ENCODE data around the gene STAT4.

Gene STAT4

GRCh38 chr2:191176305-191176704 is 25.5 kb upstream of the STAT4 start:
- no peak for DNase-seq (ENCODE audit: low read depth)
- no peak overlapping the region for H3K4me3 ChIP-seq (ENCODE audit: low read depth, low read length)
- TF ChIP-seq, protein P1, sequence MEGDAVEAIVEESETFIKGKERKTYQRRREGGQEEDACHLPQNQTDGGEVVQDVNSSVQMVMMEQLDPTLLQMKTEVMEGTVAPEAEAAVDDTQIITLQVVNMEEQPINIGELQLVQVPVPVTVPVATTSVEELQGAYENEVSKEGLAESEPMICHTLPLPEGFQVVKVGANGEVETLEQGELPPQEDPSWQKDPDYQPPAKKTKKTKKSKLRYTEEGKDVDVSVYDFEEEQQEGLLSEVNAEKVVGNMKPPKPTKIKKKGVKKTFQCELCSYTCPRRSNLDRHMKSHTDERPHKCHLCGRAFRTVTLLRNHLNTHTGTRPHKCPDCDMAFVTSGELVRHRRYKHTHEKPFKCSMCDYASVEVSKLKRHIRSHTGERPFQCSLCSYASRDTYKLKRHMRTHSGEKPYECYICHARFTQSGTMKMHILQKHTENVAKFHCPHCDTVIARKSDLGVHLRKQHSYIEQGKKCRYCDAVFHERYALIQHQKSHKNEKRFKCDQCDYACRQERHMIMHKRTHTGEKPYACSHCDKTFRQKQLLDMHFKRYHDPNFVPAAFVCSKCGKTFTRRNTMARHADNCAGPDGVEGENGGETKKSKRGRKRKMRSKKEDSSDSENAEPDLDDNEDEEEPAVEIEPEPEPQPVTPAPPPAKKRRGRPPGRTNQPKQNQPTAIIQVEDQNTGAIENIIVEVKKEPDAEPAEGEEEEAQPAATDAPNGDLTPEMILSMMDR (conservative IDR thresholded peaks at IDR 0.05; ENCODE audit: low read depth, low read length) = no peak

GRCh38 chr2:191174442-191174841 is 23.6 kb upstream of the STAT4 start:
- no peak for DNase-seq (ENCODE audit: low read depth)
- H3K4me3 ChIP-seq (ENCODE audit: low read depth, low read length) = no peak overlapping the region
- TF ChIP-seq, protein P1 (conservative IDR thresholded peaks at IDR 0.05; ENCODE audit: low read depth, low read length) = no peak

- TF ChIP-seq, protein P1 (conservative IDR thresholded peaks at IDR 0.05; ENCODE audit: low read depth, low read length) = no peak
- no peak overlapping the region for H3K4me3 ChIP-seq (ENCODE audit: low read depth, low read length)
- no peak for DNase-seq (ENCODE audit: low read depth)
Measured at GRCh38 chr2:191173206-191173605, 22.4 kb upstream of the STAT4 start.

DNA sequence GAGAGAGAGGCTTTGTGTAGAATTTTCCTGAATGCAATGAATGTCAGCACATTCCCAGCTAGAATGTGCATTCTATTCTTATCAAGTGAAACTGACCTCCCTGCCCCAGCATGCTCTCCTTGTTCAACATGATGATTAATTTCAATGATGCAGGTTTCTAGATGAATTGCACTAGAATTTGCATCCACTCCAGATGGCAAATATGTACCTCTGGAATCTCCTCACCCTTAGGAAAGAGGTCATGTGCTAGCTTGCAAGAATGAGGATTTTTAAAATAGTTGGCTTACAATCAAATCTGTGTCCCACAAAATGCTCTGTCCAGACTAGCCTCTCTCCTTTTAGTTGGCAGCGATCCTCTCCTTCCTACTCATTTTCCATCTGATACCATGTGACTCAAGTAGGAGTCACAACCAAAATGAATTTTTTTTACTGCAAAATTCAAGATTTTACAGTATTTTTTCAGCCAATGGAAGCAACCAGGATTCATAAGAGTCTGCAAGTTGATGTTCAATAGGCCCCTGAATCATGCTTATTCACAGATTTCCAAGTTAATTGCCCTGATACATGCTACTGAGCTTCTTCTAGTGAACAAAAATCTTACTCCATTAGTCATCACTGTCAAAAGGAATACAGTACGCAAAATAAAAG is 21.0 kb upstream of the STAT4 start:
- TF ChIP-seq, protein P1 (conservative IDR thresholded peaks at IDR 0.05; ENCODE audit: low read depth, low read length) = no peak
- peak; percentile 86 for DNase-seq (ENCODE audit: low read depth)
- H3K4me3 ChIP-seq (ENCODE audit: low read depth, low read length) = no peak overlapping the region

DNA sequence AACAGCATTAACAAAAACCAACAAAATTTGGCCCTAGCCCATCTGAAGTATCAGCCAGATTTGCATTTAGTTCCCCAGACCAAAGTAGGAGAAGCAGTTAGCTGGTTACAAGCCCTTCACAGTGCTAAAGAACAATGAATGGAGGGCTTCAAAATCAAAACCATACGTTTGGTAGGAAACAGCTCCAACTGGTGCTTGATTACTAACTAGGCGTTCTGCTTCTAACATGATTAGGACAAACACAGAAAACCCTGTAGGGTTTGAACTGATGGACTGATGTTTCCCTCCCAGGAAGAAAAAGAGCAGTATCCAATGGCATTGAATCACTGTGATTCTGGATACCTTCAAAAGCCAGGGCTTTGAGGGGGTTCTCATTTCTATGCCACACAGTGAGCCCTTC is 20.5 kb upstream of the STAT4 start:
- TF ChIP-seq, protein P1 (conservative IDR thresholded peaks at IDR 0.05; ENCODE audit: low read depth, low read length) = no peak
- H3K4me3 ChIP-seq (ENCODE audit: low read depth, low read length) = no peak overlapping the region
- no peak for DNase-seq (ENCODE audit: low read depth)

DNA sequence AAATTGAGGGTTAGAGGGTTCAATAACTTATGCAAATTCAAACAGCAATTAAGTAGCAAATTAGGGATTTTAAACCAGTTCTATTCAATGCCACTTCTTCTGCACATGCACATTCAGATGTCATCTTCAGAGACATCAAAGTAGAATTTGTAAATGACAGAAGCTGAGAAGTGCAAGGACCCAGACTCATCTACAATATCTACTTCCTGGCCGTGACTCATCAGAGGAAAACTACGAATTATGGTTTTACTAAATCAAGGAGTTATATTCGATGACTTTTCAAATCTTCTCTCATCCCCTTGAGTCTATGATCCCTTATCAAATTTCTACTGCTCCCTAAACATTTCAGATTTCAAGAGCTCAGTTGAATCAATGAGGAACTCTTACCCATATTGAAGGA is 20.0 kb upstream of the STAT4 start:
- DNase-seq (ENCODE audit: low read depth) = no peak
- TF ChIP-seq, protein P1 (conservative IDR thresholded peaks at IDR 0.05; ENCODE audit: low read depth, low read length) = no peak
- no peak overlapping the region for H3K4me3 ChIP-seq (ENCODE audit: low read depth, low read length)

- TF ChIP-seq, protein P1 (conservative IDR thresholded peaks at IDR 0.05; ENCODE audit: low read depth, low read length) = no peak
- no peak overlapping the region for H3K4me3 ChIP-seq (ENCODE audit: low read depth, low read length)
- no peak for DNase-seq (ENCODE audit: low read depth)
Measured at GRCh38 chr2:191170301-191170636, 19.5 kb upstream of the STAT4 start.
